ENCODE measurements around the gene FAM114A2. TPM values are rescaled to one million over a fixed set of nuclear protein-coding genes. Genes with fewer than 3 reads are reported as not detected.

The FAM114A2 gene
- total and polyA plus RNA-seq, 7 donors: 4.9 to 41.0 (median 14.3) TPM

- H3K4me3 ChIP-seq: no peak overlapping the region
- TF ChIP-seq EP300 (IDR thresholded peaks at IDR 0.05) (no peak), CTCF (IDR thresholded peaks at IDR 0.05) (no peak), POLR2A (IDR thresholded peaks at IDR 0.05) (no peak), POLR2AphosphoS5 (IDR thresholded peaks at IDR 0.05) (no peak)
- DNase-seq: no peak
- no peaks in the 10 kb centered on the region for H3K27me3 ChIP-seq
- no peaks in the 10 kb centered on the region for H3K4me1 ChIP-seq
- H3K9me3 ChIP-seq: no peaks in the 10 kb centered on the region
- no peaks in the 10 kb centered on the region for H3K36me3 ChIP-seq
- intact Hi-C loops (cut with DNase I): no loop called here
- WGBS, 2 donors: 62 to 76% methylated on average over 2 of the region's 2 CpGs
- no peak overlapping the region for H3K27ac ChIP-seq
Measured at GRCh38 chr5:153972240-153972639, 66.5 kb downstream of the FAM114A2 start.

- Histone ChIP-seq H3K36me3 (no peaks in the 10 kb centered on the region), H3K27me3 (no peaks in the 10 kb centered on the region), H3K4me1 (no peaks in the 10 kb centered on the region), H3K27ac (no peak overlapping the region), H3K4me3 (no peak overlapping the region), H3K9me3 (no peaks in the 10 kb centered on the region)
- DNase-seq: no peak
- WGBS, 2 donors: 69 to 75% methylated on average over 3 of the region's 3 CpGs
- intact Hi-C loops (cut with DNase I): no loop called here
- TF ChIP-seq CTCF (IDR thresholded peaks at IDR 0.05): no peak
- no peak for TF ChIP-seq EP300 (IDR thresholded peaks at IDR 0.05)
- TF ChIP-seq POLR2A (IDR thresholded peaks at IDR 0.05): no peak
- no peak for TF ChIP-seq POLR2AphosphoS5 (IDR thresholded peaks at IDR 0.05)
Measured at GRCh38 chr5:153970496-153970895, 68.2 kb downstream of the FAM114A2 start.

GRCh38 chr5:153969563-153969895 is 69.2 kb downstream of the FAM114A2 start:
- TF ChIP-seq POLR2A (IDR thresholded peaks at IDR 0.05) (no peak), CTCF (IDR thresholded peaks at IDR 0.05) (no peak), EP300 (IDR thresholded peaks at IDR 0.05) (no peak), POLR2AphosphoS5 (IDR thresholded peaks at IDR 0.05) (no peak)
- no peak for DNase-seq
- Histone ChIP-seq H3K27me3 (no peaks in the 10 kb centered on the region), H3K9me3 (no peaks in the 10 kb centered on the region), H3K4me3 (no peak overlapping the region), H3K36me3 (no peaks in the 10 kb centered on the region), H3K27ac (no peak overlapping the region), H3K4me1 (no peaks in the 10 kb centered on the region)
- WGBS, 2 donors: 61 to 76% methylated on average over 3 of the region's 3 CpGs
- intact Hi-C loops (cut with DNase I): loop anchor here (5.0 kb wide), 1 partner anchor 472 kb away; no protein-coding TSS in a partner anchor

GRCh38 chr5:153968761-153969562 is 69.7 kb downstream of the FAM114A2 start:
- Histone ChIP-seq H3K36me3 (no peaks in the 10 kb centered on the region), H3K27ac (no peak overlapping the region), H3K9me3 (no peaks in the 10 kb centered on the region), H3K27me3 (no peaks in the 10 kb centered on the region), H3K4me1 (no peaks in the 10 kb centered on the region), H3K4me3 (no peak overlapping the region)
- intact Hi-C loops (cut with DNase I): loop anchor here (5.0 kb wide), 1 partner anchor 472 kb away; no protein-coding TSS in a partner anchor
- 78 to 83% methylated on average over 10 of the region's 10 CpGs for WGBS, 2 donors
- DNase-seq: no peak
- TF ChIP-seq POLR2A (IDR thresholded peaks at IDR 0.05): no peak
- no peak for TF ChIP-seq EP300 (IDR thresholded peaks at IDR 0.05)
- no peak for TF ChIP-seq CTCF (IDR thresholded peaks at IDR 0.05)
- TF ChIP-seq POLR2AphosphoS5 (IDR thresholded peaks at IDR 0.05): no peak

Data from sigmoid colon (tissue), 7 donors.